HepG2 (cell line): Measurements from ENCODE around the gene NXPE1. TPM values are rescaled to one million over a fixed set of nuclear protein-coding genes. Genes with fewer than 3 reads are reported as not detected.

Experiments used
- ATAC-seq: fragments of 200-7000 bp; cut with Tn5 transposase; 3 replicates; pipeline ENCODE4 v1.9.1; 2020; ENCODE audit warnings: mild to moderate bottlenecking, moderate library complexity
- BruUV-seq: library from RNA; stranded (reverse); fragments of 400-500 nt; replicated peaks from 2 replicates; lab custom pipeline; 2021; lab: Mats Ljungman, UMichigan
- CTCF ChIA-PET: fragments of 300-600 bp; formaldehyde crosslinking; extraction: SDS; loops from one replicate; lab custom pipeline; 2021; ENCODE audit warnings: low total read pairs, inconsistent platforms, low intra/inter-chr PET ratio; lab: Yijun Ruan, JAX
- POLR2A ChIA-PET: fragments of 350-600 bp; sonication (Branson Sonifier 250); formaldehyde crosslinking; loops from one replicate; lab custom pipeline; 2020; ENCODE audit warnings: antibody characterized with exemption, inconsistent platforms; lab: Yijun Ruan, JAX
- DNase-seq: peaks from one replicate; pipeline ENCODE4 v3.0.0-alpha.2; 2015; ENCODE audit warnings: low spot score
- FAIRE-seq: peaks from 3 replicates; lab custom pipeline; 2011; peaks lifted over from hg19 to GRCh38; lab: Jason Lieb, UNC
- H2AFZ ChIP-seq: one replicate; pipeline ENCODE4 v1.6.1; 2011; ENCODE audit warnings: low read length, inconsistent platforms
- H3K27ac ChIP-seq: fragments of 300-600 bp; 3 replicates; pipeline ENCODE4 v1.8.0; 2011; ENCODE audit warnings: mixed run types, mild to moderate bottlenecking, mixed read lengths, low read length, inconsistent platforms; ENCODE audit not compliant: insufficient read depth; ENCODE audit errors: extremely low read length
- H3K27me3 ChIP-seq, 2 experiments: fragments of 200-600 bp in 1 of 2; 2 replicates in 1 of 2; 3 replicates in 1 of 2; pipeline versions ENCODE4 v1.6.0 to v1.8.0; 2011; ENCODE audit warnings: low read length in 2 of 2, mild to moderate bottlenecking in 2 of 2, moderate library complexity in 2 of 2, inconsistent platforms in 1 of 2; ENCODE audit not compliant: insufficient read depth in 2 of 2, control insufficient read depth in 1 of 2
- H3K36me3 ChIP-seq, 2 experiments: fragments of 200-600 bp in 1 of 2; replicated peaks in 1 of 2; 2 replicates in 1 of 2; 3 replicates in 1 of 2; pipeline versions ENCODE4 v1.5.1 to v1.8.0; 2011; ENCODE audit warnings: low read length in 2 of 2, inconsistent platforms in 1 of 2; ENCODE audit not compliant: insufficient read depth in 2 of 2, control insufficient read depth in 1 of 2
- H3K4me1 ChIP-seq: 2 replicates; pipeline ENCODE4 v1.5.1; 2012; ENCODE audit warnings: low read length, inconsistent platforms; ENCODE audit not compliant: insufficient read depth
- H3K4me2 ChIP-seq: 2 replicates; pipeline ENCODE4 v1.6.0; 2011; ENCODE audit warnings: low read depth, low read length, inconsistent platforms
- H3K4me3 ChIP-seq, 3 experiments: fragments of 200-600 bp in 1 of 3; sonication (generic), shearing (Covaris generic) in 1 of 3; replicated peaks in 1 of 3; 2 replicates each; pipeline ENCODE4 v1.5.1; 2011 to 2016; ENCODE audit warnings: low read length in 3 of 3, inconsistent platforms in 2 of 3, low read depth in 2 of 3, mild to moderate bottlenecking in 2 of 3, control low read depth in 1 of 3, mixed read lengths in 1 of 3; ENCODE audit not compliant: insufficient read depth in 1 of 3
- H3K79me2 ChIP-seq: one replicate; pipeline ENCODE4 v1.6.1; 2011; ENCODE audit warnings: low read length, inconsistent platforms; ENCODE audit not compliant: insufficient read depth
- H3K9ac ChIP-seq: 2 replicates; pipeline ENCODE4 v1.6.0; 2011; ENCODE audit warnings: mild to moderate bottlenecking, low read depth, low read length, inconsistent platforms; ENCODE audit not compliant: insufficient read depth
- H3K9me3 ChIP-seq: 2 replicates; pipeline ENCODE4 v1.5.1; 2012; ENCODE audit warnings: mild to moderate bottlenecking, low read length
- H4K20me1 ChIP-seq: 2 replicates; pipeline ENCODE4 v1.6.0; 2011; ENCODE audit warnings: inconsistent platforms, mild to moderate bottlenecking, low read length, moderate library complexity; ENCODE audit not compliant: insufficient read depth
- CREM ChIP-seq, 2 experiments: sonication (generic) in 1 of 2; formaldehyde crosslinking in 1 of 2; IDR thresholded peaks; 2 replicates each; pipeline versions ENCODE4 v1.4.0 to v1.6.1; 2016 to 2020; ENCODE audit warnings: antibody characterized with exemption in 1 of 2, mild to moderate bottlenecking in 1 of 2, missing genetic modification reagents in 1 of 2
- EP300 ChIP-seq, 3 experiments: sonication (generic) in 1 of 3; formaldehyde crosslinking in 1 of 3; IDR thresholded peaks; 2 replicates each; pipeline versions ENCODE4 v1.5.1 to v1.6.1; 2011 to 2020; ENCODE audit warnings: low read depth in 2 of 3, low read length in 2 of 3, borderline replicate concordance in 1 of 3, improper control_type of control experiment in 1 of 3, mild to moderate bottlenecking in 1 of 3, missing genetic modification reagents in 1 of 3, moderate library complexity in 1 of 3
- ETV5 ChIP-seq: IDR thresholded peaks from 2 replicates; pipeline ENCODE4 v1.6.1; 2018; ENCODE audit warnings: missing biosample characterization, missing genetic modification reagents, inconsistent platforms, borderline replicate concordance
- HOXA7 ChIP-seq: sonication (generic); formaldehyde crosslinking; IDR thresholded peaks from 2 replicates; pipeline ENCODE4 v1.8.1; 2022; ENCODE audit warnings: mild to moderate bottlenecking, missing genetic modification reagents, moderate library complexity
- IKZF4 ChIP-seq: sonication (generic); formaldehyde crosslinking; IDR thresholded peaks from 2 replicates; pipeline ENCODE4 v1.5.1; 2020; ENCODE audit warnings: borderline replicate concordance, mild to moderate bottlenecking, low read depth, missing genetic modification reagents; ENCODE audit errors: not compliant biosample characterization
- KDM5B ChIP-seq: sonication (generic); formaldehyde crosslinking; IDR thresholded peaks from 2 replicates; pipeline ENCODE4 v1.4.0; 2020; ENCODE audit warnings: missing genetic modification reagents, mild to moderate bottlenecking, borderline replicate concordance
- NCOR1 ChIP-seq: fragments of 200-600 bp; sonication (generic); IDR thresholded peaks from 2 replicates; pipeline ENCODE4 v1.7.0; 2017; ENCODE audit warnings: antibody characterized with exemption, low read length, borderline replicate concordance
- NR2C2 ChIP-seq: sonication (generic); formaldehyde crosslinking; IDR thresholded peaks from 2 replicates; pipeline ENCODE4 v1.4.0; 2020; ENCODE audit warnings: missing genetic modification reagents, mild to moderate bottlenecking, moderate library complexity, borderline replicate concordance
- RBAK ChIP-seq: sonication (generic); formaldehyde crosslinking; IDR thresholded peaks from 2 replicates; pipeline ENCODE4 v1.5.1; 2020; ENCODE audit warnings: mild to moderate bottlenecking, missing genetic modification reagents
- SAFB2 ChIP-seq: sonication (generic); formaldehyde crosslinking; IDR thresholded peaks from 2 replicates; pipeline ENCODE4 v1.5.1; 2020; ENCODE audit warnings: missing genetic modification reagents, low read depth, mild to moderate bottlenecking, borderline replicate concordance
- SKI ChIP-seq: fragments of 450-650 bp; IDR thresholded peaks from one replicate; pipeline ENCODE4 v1.6.1; 2018; ENCODE audit warnings: mild to moderate bottlenecking; ENCODE audit not compliant: partially characterized antibody
- SNRNP70 ChIP-seq: fragments of 200-400 bp; formaldehyde crosslinking; IDR thresholded peaks from 2 replicates; pipeline ENCODE4 v1.6.1; 2017; ENCODE audit warnings: mild to moderate bottlenecking, low read depth, low read length, moderate library complexity
- ZBTB38 ChIP-seq: sonication (generic); formaldehyde crosslinking; IDR thresholded peaks from 2 replicates; pipeline ENCODE4 v1.5.1; 2020; ENCODE audit warnings: mild to moderate bottlenecking, missing genetic modification reagents
- ZFP37 ChIP-seq: sonication (generic); formaldehyde crosslinking; IDR thresholded peaks from 2 replicates; pipeline ENCODE4 v1.4.0; 2020; ENCODE audit warnings: missing genetic modification reagents, borderline replicate concordance
- ZNF33A ChIP-seq: sonication (generic); formaldehyde crosslinking; IDR thresholded peaks from 2 replicates; pipeline ENCODE4 v1.5.1; 2020; ENCODE audit warnings: missing genetic modification reagents, mild to moderate bottlenecking, moderate library complexity, borderline replicate concordance
- ZNF557 ChIP-seq: sonication (generic); formaldehyde crosslinking; IDR thresholded peaks from 2 replicates; pipeline ENCODE4 v1.4.0; 2020; ENCODE audit warnings: missing genetic modification reagents
- ZNF773 ChIP-seq: sonication (generic); formaldehyde crosslinking; IDR thresholded peaks from 2 replicates; pipeline ENCODE4 v1.4.0; 2020; ENCODE audit warnings: missing genetic modification reagents, borderline replicate concordance
- ZNF891 ChIP-seq: sonication (generic); formaldehyde crosslinking; IDR thresholded peaks from 2 replicates; pipeline ENCODE4 v1.5.0; 2020; ENCODE audit warnings: mild to moderate bottlenecking, missing genetic modification reagents
- WGBS: methylation state at CpG from one replicate; pipeline ENCODE4 v1.1.6; 2017; ENCODE audit warnings: low lambda C conversion rate; 5-methylcytosine and 5-hydroxymethylcytosine counted together
- in situ Hi-C: cut with HindIII; loops from 2 replicates; pipeline ENCODE4 v1.10.0; 2017; ENCODE audit warnings: low pct_unique_long_range_greater_than_20kb; ENCODE audit not compliant: extremely low pct_ligation_motif_present
- intact Hi-C: fragments of 100-400 bp; cut with micrococcal nuclease; formaldehyde crosslinking; loops from one replicate; pipeline ENCODE4 v1.10.0; 2022; ENCODE audit not compliant: unreplicated experiment
- polyA plus RNA-seq, 8 experiments: library from polyadenylated mRNA; depleted of rRNA in 3 of 8; stranded (reverse) in 7 of 8; unstranded in 1 of 8; fragments of >200 nt; fragmentation: Illumina TruSeq in 4 of 8; extraction: Trizol in 4 of 8; gene quantifications; 2 replicates each; pipeline versions ENCODE4 v1.2.1 to v1.2.3, GENCODE V29; 2011 to 2016; ENCODE audit warnings: low read depth in 4 of 8, missing spikeins in 1 of 8, mixed read lengths in 1 of 8; ENCODE audit not compliant: insufficient read depth in 1 of 8
- total RNA-seq, 5 experiments: library from RNA; depleted of rRNA; stranded (reverse); fragments of >200 nt; fragmentation: Illumina TruSeq; extraction: Trizol; gene quantifications; 2 replicates each; pipeline ENCODE4 v1.2.3, GENCODE V29; 2016; ENCODE audit warnings: low read depth in 1 of 5

Gene NXPE1
- total and polyA plus RNA-seq, 2 of the 13 experiments (the other 11 are each of a cell fraction or from before 2014, with no cell fraction given): not detected

DNA sequence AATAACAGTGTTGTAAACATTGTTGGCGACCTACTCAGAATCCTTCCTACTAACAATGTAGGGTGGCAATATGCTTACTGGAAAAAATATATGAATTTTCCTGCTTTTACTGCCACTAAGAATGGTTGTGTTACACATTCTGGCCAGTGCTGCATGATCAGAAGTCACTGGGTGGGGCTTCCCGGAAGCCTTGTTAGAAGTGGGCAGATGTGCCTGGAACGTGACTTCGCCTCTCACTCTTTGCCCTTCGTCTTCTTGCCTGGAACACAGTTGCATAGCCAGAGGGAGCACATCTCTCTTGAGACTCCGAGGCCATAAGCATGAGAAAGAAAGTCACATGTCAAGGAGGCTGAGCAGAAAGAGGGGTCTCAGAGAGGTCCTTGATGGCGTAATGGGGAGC, 48.6 kb downstream of the NXPE1 start:
- no peaks in the 10 kb centered on the region for H3K36me3 ChIP-seq
- in situ Hi-C loops: no loop called here
- no peaks in the 10 kb centered on the region for H3K4me1 ChIP-seq
- no peaks in the 10 kb centered on the region for H3K79me2 ChIP-seq
- POLR2A ChIA-PET: no interaction called here
- H3K9ac ChIP-seq: no peak overlapping the region
- no peak overlapping the region for H3K4me2 ChIP-seq
- BruUV-seq: no TSS peak
- H4K20me1 ChIP-seq: no peaks in the 10 kb centered on the region
- H3K27me3 ChIP-seq: no peaks in the 10 kb centered on the region
- WGBS: 14% methylated on average over 7 of the region's 7 CpGs
- TF ChIP-seq KDM5B (CRISPR knock-in tag) (no peak), ZNF557 (CRISPR knock-in tag) (no peak), IKZF4 (CRISPR knock-in tag) (no peak), HOXA7 (CRISPR knock-in tag) (no peak), ZFP37 (no peak), ZNF33A (no peak), ZNF891 (CRISPR knock-in tag) (no peak), NCOR1 (no peak), ZBTB38 (CRISPR knock-in tag) (no peak), NR2C2 (CRISPR knock-in tag) (no peak), SNRNP70 (no peak), SKI (no peak), RBAK (no peak), ETV5 (no peak), ZNF773 (no peak), SAFB2 (CRISPR knock-in tag) (no peak), CREM (IDR thresholded peaks at IDR 0.05) (no peak), CREM (CRISPR knock-in tag; IDR thresholded peaks at IDR 0.05) (no peak), EP300 (IDR thresholded peaks at IDR 0.05; ENCODE audit: low read depth in 2 of 2, low read length in 2 of 2) (no peak), EP300 (CRISPR knock-in tag; IDR thresholded peaks at IDR 0.05; ENCODE audit: borderline replicate concordance) (no peak)
- FAIRE-seq: no peak
- ATAC-seq: no peak
- no peak overlapping the region for H2AFZ ChIP-seq
- intact Hi-C loops: no loop called here
- CTCF ChIA-PET: no interaction called here
- no peaks in the 10 kb centered on the region for H3K9me3 ChIP-seq
- DNase-seq: no peak
- no peak overlapping the region for H3K27ac ChIP-seq
- no peak overlapping the region for H3K4me3 ChIP-seq
